HUES64 (cell line): Measurements from ENCODE around the gene NAALADL1.

Experiments
- H3K27ac ChIP-seq: 2 replicates; pipeline ENCODE4 v1.7.0; 2013; ENCODE audit warnings: low read depth, low read length, inconsistent platforms
- H3K27me3 ChIP-seq: 2 replicates; pipeline ENCODE4 v1.6.1; 2013; ENCODE audit warnings: mild to moderate bottlenecking, low read length; ENCODE audit not compliant: insufficient read depth
- H3K36me3 ChIP-seq: 2 replicates; pipeline ENCODE4 v1.6.1; 2013; ENCODE audit warnings: mild to moderate bottlenecking, low read length; ENCODE audit not compliant: insufficient read depth
- H3K4me1 ChIP-seq: 2 replicates; pipeline ENCODE4 v1.6.1; 2013; ENCODE audit warnings: mild to moderate bottlenecking, low read length, moderate library complexity; ENCODE audit not compliant: insufficient read depth
- H3K4me3 ChIP-seq: 2 replicates; pipeline ENCODE4 v1.5.1; 2013; ENCODE audit warnings: mild to moderate bottlenecking, low read length, moderate library complexity
- H3K9ac ChIP-seq: 2 replicates; pipeline ENCODE4 v1.6.1; 2013; ENCODE audit warnings: mild to moderate bottlenecking, low read depth, low read length
- H3K9me3 ChIP-seq: 2 replicates; pipeline ENCODE4 v1.6.1; 2013; ENCODE audit warnings: low read depth, low read length; ENCODE audit not compliant: insufficient read depth
- WGBS: fragments of 150-250, 120-280 bp; methylation state at CpG from one replicate; pipeline ENCODE4 v1.1.7; 2013; ENCODE audit warnings: missing lambda C conversion rate; 5-methylcytosine and 5-hydroxymethylcytosine counted together

The NAALADL1 gene

DNA sequence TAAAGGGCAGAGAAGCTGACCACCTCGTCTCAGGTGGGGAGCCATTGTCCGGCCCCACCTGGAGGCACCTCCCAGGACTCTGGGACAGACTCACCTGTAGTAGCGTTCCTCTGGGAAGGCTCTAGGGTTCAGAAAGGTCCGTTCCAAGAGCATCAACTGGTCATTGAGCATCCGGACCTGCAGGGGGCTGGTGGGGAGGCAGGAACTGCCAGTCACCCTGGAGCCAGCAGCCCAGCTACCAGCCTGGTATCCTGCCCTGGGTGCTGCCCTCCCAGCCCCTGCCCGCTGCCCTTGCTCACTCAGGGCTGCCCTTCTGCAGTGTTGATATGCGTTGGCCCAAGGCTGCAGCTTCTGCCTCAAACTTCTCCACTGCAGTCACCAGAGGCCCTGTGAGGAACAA lies 12.6 kb downstream of the NAALADL1 start:
- Histone ChIP-seq H3K36me3 (peaks cover 33% of the 10 kb centered on the region), H3K9ac (no peak overlapping the region), H3K4me1 (no peaks in the 10 kb centered on the region), H3K27me3 (no peaks in the 10 kb centered on the region), H3K9me3 (no peaks in the 10 kb centered on the region), H3K27ac (no peak overlapping the region), H3K4me3 (no peak overlapping the region)
- WGBS: 92% methylated on average over 7 of the region's 7 CpGs

DNA sequence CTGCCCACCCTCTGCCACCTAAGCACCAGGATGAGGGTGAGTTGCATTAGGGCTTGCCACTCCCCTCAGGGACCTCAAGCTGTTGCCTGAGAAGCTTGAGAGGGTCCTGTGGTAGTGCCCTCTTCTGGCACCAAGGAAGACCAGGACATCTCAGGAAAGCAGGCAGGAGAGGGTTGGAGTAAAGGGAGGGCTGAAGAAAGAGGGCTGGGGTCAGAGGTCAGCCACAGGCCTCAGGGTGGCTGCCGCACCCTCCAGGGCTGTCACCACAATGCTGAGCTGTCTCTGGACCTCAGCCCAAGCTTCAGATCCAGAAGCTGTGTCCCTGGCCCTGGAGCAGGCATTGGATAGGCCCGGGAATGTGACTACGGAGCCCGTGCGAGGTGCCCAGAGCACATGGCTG lies 13.3 kb downstream of the NAALADL1 start:
- Histone ChIP-seq H3K9ac (no peak overlapping the region), H3K36me3 (peaks cover 33% of the 10 kb centered on the region), H3K27ac (no peak overlapping the region), H3K27me3 (no peaks in the 10 kb centered on the region), H3K4me1 (peaks cover 5% of the 10 kb centered on the region; the same call in 1 of the 2 replicates), H3K4me3 (no peak overlapping the region), H3K9me3 (no peaks in the 10 kb centered on the region)
- WGBS: 95% methylated on average over 5 of the region's 5 CpGs

DNA sequence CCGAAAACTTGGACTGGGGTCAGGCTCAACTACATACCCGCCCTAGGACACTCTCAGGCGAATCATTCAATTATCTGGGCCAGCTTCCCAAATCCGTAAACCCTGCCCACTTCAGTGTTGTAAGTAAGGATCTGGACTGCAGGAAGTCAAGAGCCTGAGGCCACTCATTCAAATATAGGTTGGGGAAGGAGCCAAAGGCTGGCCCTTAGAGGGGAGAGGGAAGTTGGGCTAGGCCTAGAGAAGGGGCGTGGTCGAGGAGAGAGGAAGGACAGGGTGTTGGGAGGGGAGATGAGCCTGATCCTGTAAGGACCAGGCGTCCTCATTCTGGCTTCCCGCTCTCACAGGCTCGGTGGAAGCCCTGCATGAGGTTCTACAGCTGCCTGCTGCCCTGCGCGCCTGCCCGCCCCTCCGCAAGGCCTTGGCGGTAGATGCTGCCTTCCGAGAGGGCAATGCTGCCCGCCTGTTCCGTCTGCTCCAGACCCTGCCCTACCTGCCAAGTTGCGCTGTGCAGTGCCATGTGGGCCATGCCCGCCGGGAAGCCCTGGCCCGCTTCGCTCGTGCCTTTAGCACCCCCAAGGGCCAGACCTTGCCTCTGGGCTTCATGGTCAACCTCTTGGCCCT lies 14.4 kb downstream of the NAALADL1 start:
- peaks cover 33% of the 10 kb centered on the region for H3K36me3 ChIP-seq
- no peak overlapping the region for H3K27ac ChIP-seq
- no peak overlapping the region for H3K9ac ChIP-seq
- no peaks in the 10 kb centered on the region for H3K9me3 ChIP-seq
- H3K27me3 ChIP-seq: no peaks in the 10 kb centered on the region
- no peak overlapping the region for H3K4me3 ChIP-seq
- H3K4me1 ChIP-seq: peaks cover 5% of the 10 kb centered on the region; the same call in 1 of the 2 replicates
- 96% methylated on average over 23 of the region's 23 CpGs for WGBS

DNA sequence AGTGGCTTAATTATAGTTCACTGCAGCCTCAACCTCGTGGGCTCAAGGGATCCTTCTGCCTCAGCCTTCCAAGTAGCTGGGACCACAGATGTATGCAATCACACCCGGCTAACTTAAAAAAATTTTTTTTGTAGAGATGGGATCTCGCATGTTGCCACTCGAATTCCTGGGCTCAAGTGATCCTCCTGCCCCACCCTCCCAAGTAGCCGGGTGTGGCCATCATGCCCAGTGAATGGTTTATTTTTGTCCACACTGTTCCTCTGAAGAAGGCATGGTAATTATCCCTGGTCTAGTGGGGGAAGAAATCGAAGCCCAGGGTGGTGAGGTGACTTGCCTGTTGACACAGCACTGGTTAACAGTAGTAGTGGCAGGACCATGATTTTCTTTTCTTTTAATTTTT lies 15.5 kb downstream of the NAALADL1 start:
- Histone ChIP-seq H3K9ac (no peak overlapping the region), H3K9me3 (no peaks in the 10 kb centered on the region), H3K4me1 (peaks cover 5% of the 10 kb centered on the region; the same call in 1 of the 2 replicates), H3K27ac (no peak overlapping the region), H3K36me3 (peaks cover 36% of the 10 kb centered on the region), H3K27me3 (no peaks in the 10 kb centered on the region), H3K4me3 (no peak overlapping the region; the same call in 1 of the 2 replicates)
- 97% methylated on average over 6 of the region's 6 CpGs for WGBS

DNA sequence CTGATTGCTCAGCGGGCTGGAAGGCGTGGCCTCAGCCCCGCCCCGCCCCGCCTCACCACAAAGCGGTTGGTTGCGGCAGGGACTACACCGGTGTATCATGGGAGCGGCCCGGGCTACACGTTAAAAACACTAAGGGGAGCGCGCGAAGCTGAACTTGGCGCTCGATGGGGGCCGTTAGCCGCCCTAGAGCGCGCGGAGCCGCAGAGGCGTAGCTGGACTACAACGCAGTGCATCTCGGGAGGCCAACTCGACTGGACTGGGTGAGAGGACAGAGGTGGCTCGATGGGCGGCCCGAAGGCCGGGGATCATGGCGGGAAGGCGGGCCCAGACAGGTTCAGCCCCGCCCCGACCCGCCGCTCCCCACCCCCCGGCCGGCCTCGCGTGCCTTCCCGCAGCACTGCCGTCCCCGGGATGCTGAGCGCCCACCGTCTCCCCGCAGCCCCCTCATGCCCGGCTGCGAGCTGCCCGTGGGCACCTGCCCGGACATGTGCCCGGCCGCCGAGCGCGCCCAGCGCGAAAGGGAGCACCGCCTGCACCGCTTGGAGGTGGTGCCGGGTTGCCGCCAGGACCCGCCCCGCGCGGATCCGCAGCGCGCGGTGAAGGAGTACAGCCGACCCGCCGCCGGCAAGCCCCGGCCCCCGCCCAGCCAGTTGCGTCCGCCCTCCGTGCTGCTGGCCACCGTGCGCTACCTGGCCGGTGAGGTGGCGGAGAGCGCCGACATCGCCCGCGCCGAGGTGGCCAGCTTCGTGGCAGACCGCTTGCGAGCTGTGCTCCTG lies 17.3 kb downstream of the NAALADL1 start, which contains the start of gene SAC3D1:
Gene SAC3D1, plus strand, starts transcription at position 364 of the 776 bp plus-strand sequence. Its CDS starts 83 bp downstream, at position 447.
- H3K27ac ChIP-seq: peak within 1 kb of the TSS; percentile 95
- H3K9me3 ChIP-seq: no peaks in the 10 kb centered on the region
- peak within 1 kb of the TSS; percentile 90 for H3K9ac ChIP-seq
- peaks cover 34% of the 10 kb centered on the region for H3K36me3 ChIP-seq
- WGBS: under 1% methylated on average over 91 of the region's 91 CpGs
- peak within 1 kb of the TSS; percentile 95 for H3K4me3 ChIP-seq
- no peaks in the 10 kb centered on the region for H3K27me3 ChIP-seq
- peaks cover 5% of the 10 kb centered on the region; the same call in 1 of the 2 replicates for H3K4me1 ChIP-seq

DNA sequence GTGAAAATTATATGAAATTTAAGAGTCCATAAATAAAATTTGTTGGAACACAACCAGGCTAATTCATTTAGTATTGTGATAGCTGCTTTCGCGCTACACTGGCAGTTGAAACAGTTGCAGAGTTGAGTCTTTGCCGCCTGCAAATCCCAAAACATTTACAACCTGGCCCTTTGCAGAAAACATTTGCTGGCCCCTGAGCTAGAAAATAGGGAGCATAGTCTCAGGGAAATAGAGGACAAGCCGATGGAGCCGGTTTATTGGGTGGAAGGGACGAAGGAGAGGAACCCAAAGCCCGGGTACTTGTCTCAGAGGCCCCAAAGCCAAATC lies 17.9 kb downstream of the NAALADL1 start:
- Histone ChIP-seq H3K4me1 (peaks cover 5% of the 10 kb centered on the region; the same call in 1 of the 2 replicates), H3K4me3 (peak overlapping the region; percentile 95), H3K9me3 (no peaks in the 10 kb centered on the region), H3K27ac (peak overlapping the region; percentile 95), H3K36me3 (peaks cover 33% of the 10 kb centered on the region), H3K9ac (peak overlapping the region; percentile 90), H3K27me3 (no peaks in the 10 kb centered on the region)
- 24% methylated on average over 7 of the region's 7 CpGs for WGBS

DNA sequence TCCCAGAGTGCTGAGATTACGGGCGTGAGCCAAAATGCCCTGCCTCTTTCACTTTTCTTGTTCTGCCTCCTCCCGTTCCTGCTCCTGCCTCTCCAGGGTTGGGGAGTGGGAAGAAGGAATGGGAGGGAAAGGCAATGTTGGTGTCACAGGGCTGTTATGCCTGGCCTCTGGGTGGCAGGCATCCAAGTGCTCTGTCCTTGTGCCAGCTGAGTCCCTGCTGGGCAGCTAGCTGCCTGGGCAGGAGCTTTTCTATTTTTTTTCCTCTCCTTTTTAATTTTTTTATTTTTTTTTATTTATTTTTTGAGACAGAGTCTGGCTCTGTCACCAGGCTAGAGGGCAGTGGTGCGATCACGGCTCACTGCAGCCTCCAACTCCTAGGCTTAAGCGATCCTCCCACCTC lies 21.4 kb downstream of the NAALADL1 start:
- H3K9ac ChIP-seq: no peak overlapping the region
- WGBS: 96% methylated on average over 6 of the region's 6 CpGs
- H3K4me3 ChIP-seq: no peak overlapping the region
- H3K4me1 ChIP-seq: peaks cover 5% of the 10 kb centered on the region; the same call in 1 of the 2 replicates
- peaks cover 14% of the 10 kb centered on the region; the same call in 1 of the 2 replicates for H3K36me3 ChIP-seq
- no peak overlapping the region for H3K27ac ChIP-seq
- no peaks in the 10 kb centered on the region for H3K27me3 ChIP-seq
- no peaks in the 10 kb centered on the region for H3K9me3 ChIP-seq

DNA sequence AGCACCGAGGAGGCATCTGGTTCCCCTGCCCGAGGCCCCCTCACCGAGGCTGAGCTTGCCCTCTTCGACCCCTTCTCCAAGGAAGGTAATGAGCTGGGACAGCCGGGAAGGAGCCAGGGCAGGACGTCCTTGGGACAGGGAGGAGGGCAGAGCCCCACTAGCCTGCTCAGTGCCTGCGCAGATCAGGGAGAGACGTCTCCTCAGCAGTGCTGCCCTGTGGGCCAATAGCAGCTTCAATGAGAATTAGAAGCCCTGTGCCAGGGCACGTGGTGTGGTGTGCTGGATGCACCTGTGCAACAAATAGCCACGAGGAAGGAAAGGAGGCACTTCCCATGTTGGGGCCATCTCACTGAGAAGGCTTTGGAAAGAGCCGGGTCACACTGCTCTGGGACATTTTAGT lies 22.8 kb downstream of the NAALADL1 start:
- Histone ChIP-seq H3K4me1 (peaks cover 5% of the 10 kb centered on the region; the same call in 1 of the 2 replicates), H3K4me3 (no peak overlapping the region), H3K36me3 (peaks cover 14% of the 10 kb centered on the region; the same call in 1 of the 2 replicates), H3K27ac (no peak overlapping the region), H3K9ac (no peak overlapping the region), H3K27me3 (no peaks in the 10 kb centered on the region), H3K9me3 (no peaks in the 10 kb centered on the region)
- 92% methylated on average over 11 of the region's 11 CpGs for WGBS

DNA sequence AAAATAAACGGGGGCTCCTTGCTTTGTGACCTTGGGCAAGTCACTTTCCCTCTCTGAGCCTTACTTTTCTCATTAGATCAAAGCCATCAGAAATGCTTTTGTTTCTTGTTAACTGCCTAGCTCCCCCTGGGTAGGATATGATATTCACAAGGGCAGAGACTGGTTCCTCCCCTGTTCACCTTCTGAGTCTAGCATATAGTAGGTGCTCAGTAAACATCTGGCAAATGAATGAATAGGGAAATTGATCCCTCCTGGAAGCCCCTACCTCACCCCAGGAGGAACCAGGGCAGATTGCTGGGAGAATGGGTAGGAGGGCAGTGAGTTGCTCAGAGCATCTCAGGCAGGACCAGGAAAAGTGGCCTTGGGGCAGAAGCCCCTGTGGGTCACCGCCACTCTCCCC lies 23.9 kb downstream of the NAALADL1 start:
- H3K4me3 ChIP-seq: no peak overlapping the region
- no peaks in the 10 kb centered on the region for H3K9me3 ChIP-seq
- no peaks in the 10 kb centered on the region for H3K4me1 ChIP-seq
- no peaks in the 10 kb centered on the region for H3K27me3 ChIP-seq
- H3K9ac ChIP-seq: no peak overlapping the region
- peaks cover 14% of the 10 kb centered on the region; the same call in 1 of the 2 replicates for H3K36me3 ChIP-seq
- 94% methylated on average over 2 of the region's 2 CpGs for WGBS
- no peak overlapping the region for H3K27ac ChIP-seq

DNA sequence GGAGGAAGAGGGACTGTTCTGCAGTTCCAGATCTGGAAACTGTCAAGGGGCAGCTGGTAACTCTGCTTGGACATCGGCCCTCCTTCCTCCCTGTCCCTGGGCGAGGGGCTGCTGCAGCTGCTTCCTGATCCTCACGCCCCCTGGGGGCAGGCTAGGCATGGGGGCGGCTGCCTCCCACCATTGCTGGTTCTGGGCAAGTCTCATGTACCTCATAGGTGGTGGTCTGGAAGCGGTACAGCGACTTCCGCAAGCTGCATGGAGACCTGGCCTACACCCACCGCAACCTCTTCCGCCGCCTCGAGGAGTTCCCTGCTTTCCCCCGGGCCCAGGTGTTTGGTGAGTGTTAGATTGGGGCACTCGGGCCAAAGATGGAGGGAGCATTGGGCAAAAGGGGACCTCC lies 26.1 kb downstream of the NAALADL1 start:
- Histone ChIP-seq H3K4me3 (no peak overlapping the region), H3K36me3 (peaks cover 11% of the 10 kb centered on the region; the same call in 1 of the 2 replicates), H3K27ac (no peak overlapping the region), H3K4me1 (no peaks in the 10 kb centered on the region), H3K9me3 (no peaks in the 10 kb centered on the region), H3K9ac (no peak overlapping the region), H3K27me3 (no peaks in the 10 kb centered on the region)
- WGBS: 82% methylated on average over 13 of the region's 13 CpGs
